GM18867 (cell line): Measurements from ENCODE around the gene PXDN.

Source experiments
- ATAC-seq: cut with Tn5 transposase; IDR thresholded peaks from one replicate; pipeline ENCODE4 v1.9.1; 2021; ENCODE audit warnings: mild to moderate bottlenecking, moderate library complexity; ENCODE audit not compliant: unreplicated experiment

The PXDN gene

GRCh38 chr2:1601471-1602277 lies 142.6 kb downstream of the PXDN start:
- no peak for ATAC-seq

- ATAC-seq, result no peak
Measured at GRCh38 chr2:1601067-1601412, 143.3 kb downstream of the PXDN start.

GRCh38 chr2:1600191-1601066 lies 143.9 kb downstream of the PXDN start:
- no peak for ATAC-seq

GRCh38 chr2:1599301-1600085 lies 144.8 kb downstream of the PXDN start:
- ATAC-seq, result no peak

GRCh38 chr2:1598800-1599199 lies 145.5 kb downstream of the PXDN start:
- no peak for ATAC-seq

GRCh38 chr2:1598041-1598710 lies 146.1 kb downstream of the PXDN start:
- ATAC-seq, result no peak

GRCh38 chr2:1595274-1595673 lies 149.0 kb downstream of the PXDN start:
- ATAC-seq, result no peak

- no peak for ATAC-seq
Measured at GRCh38 chr2:1594373-1595171, 149.7 kb downstream of the PXDN start.

- no peak for ATAC-seq
Measured at GRCh38 chr2:1594123-1594372, 150.3 kb downstream of the PXDN start.

- ATAC-seq, result no peak
Measured at GRCh38 chr2:1593371-1594122, 150.8 kb downstream of the PXDN start.

GRCh38 chr2:1591978-1592907 lies 152.1 kb downstream of the PXDN start:
- ATAC-seq, result no peak

- ATAC-seq, result no peak
Measured at GRCh38 chr2:1591461-1591770, 152.9 kb downstream of the PXDN start.

GRCh38 chr2:1590596-1591460 lies 153.5 kb downstream of the PXDN start:
- ATAC-seq, result no peak

GRCh38 chr2:1588978-1589621 lies 155.2 kb downstream of the PXDN start:
- no peak for ATAC-seq

- ATAC-seq, result no peak
Measured at GRCh38 chr2:1588051-1588977, 156.0 kb downstream of the PXDN start.
